WERI-Rb-1 (cell line): Measurements from ENCODE around the gene RING1.
"Not testable (repeated sequence)": the region's sequence is repeated elsewhere in the genome, so short reads cannot be mapped to it uniquely, and the experiment has no call there.

ENCODE experiments used
- DNase-seq: peaks from one replicate; pipeline ENCODE4 v3.0.0-alpha.2; 2020
- H3K27ac ChIP-seq: fragments of 250-450 bp; sonication (Bioruptor Pico); 2 replicates; pipeline ENCODE4 v1.5.1; 2020; ENCODE audit warnings: mild to moderate bottlenecking, moderate library complexity
- H3K27me3 ChIP-seq: fragments of 250-450 bp; sonication (Bioruptor Pico); 2 replicates; pipeline ENCODE4 v1.5.1; 2021; ENCODE audit warnings: mild to moderate bottlenecking, low read depth, moderate library complexity; ENCODE audit not compliant: insufficient read depth, severe bottlenecking
- H3K36me3 ChIP-seq: fragments of 250-450 bp; sonication (Bioruptor Pico); 2 replicates; pipeline ENCODE4 v1.5.1; 2020; ENCODE audit warnings: mild to moderate bottlenecking, moderate library complexity
- H3K4me3 ChIP-seq: 2 replicates; pipeline ENCODE4 v1.5.1; 2011; ENCODE audit warnings: low read depth, mild to moderate bottlenecking, control low read depth, low read length
- H3K9me3 ChIP-seq: fragments of 250-450 bp; sonication (Bioruptor Pico); 2 replicates; pipeline ENCODE4 v1.5.1; 2021; ENCODE audit warnings: mild to moderate bottlenecking, moderate library complexity; ENCODE audit not compliant: severe bottlenecking
- TF ChIP-seq, protein P1 (sequence below): IDR thresholded peaks from 2 replicates; pipeline ENCODE4 v1.5.1; 2011; ENCODE audit warnings: low read depth, mild to moderate bottlenecking, control low read depth, inconsistent platforms, low read length

Gene RING1

DNA sequence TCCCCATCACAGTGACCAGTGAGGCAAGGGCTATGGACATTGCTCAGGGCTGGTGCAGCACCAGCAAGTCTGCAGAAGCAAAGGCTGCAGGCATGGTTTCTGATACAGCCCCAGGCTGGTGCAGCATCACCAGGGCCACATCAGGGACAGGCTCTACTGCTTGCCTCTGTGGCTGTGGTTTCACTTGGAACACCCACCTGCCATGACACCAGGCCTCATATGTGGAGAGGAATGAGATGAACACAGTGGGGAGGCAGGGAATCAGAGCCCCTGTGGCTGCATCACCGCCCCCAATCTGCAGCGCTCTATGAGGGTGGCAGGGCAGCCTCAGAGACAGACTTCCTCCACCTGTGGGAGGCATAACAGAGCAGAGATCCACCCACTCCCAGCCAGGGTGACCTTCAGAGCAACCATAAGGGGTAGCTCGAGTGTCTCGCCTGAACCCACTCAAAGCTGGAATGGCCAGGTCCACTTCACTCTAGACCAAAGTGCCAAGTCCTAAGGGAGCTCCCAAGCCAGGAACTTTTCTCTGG lies 7.9 kb downstream of the RING1 start:
- DNase-seq, result no peak
- TF ChIP-seq, protein P1, sequence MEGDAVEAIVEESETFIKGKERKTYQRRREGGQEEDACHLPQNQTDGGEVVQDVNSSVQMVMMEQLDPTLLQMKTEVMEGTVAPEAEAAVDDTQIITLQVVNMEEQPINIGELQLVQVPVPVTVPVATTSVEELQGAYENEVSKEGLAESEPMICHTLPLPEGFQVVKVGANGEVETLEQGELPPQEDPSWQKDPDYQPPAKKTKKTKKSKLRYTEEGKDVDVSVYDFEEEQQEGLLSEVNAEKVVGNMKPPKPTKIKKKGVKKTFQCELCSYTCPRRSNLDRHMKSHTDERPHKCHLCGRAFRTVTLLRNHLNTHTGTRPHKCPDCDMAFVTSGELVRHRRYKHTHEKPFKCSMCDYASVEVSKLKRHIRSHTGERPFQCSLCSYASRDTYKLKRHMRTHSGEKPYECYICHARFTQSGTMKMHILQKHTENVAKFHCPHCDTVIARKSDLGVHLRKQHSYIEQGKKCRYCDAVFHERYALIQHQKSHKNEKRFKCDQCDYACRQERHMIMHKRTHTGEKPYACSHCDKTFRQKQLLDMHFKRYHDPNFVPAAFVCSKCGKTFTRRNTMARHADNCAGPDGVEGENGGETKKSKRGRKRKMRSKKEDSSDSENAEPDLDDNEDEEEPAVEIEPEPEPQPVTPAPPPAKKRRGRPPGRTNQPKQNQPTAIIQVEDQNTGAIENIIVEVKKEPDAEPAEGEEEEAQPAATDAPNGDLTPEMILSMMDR, result no peak
- no peak overlapping the region for H3K4me3 ChIP-seq
- H3K9me3 ChIP-seq, result no peaks in the 10 kb centered on the region
- peaks cover 12% of the 10 kb centered on the region for H3K36me3 ChIP-seq
- H3K27ac ChIP-seq, result no peak overlapping the region
- H3K27me3 ChIP-seq, result no peaks in the 10 kb centered on the region

DNA sequence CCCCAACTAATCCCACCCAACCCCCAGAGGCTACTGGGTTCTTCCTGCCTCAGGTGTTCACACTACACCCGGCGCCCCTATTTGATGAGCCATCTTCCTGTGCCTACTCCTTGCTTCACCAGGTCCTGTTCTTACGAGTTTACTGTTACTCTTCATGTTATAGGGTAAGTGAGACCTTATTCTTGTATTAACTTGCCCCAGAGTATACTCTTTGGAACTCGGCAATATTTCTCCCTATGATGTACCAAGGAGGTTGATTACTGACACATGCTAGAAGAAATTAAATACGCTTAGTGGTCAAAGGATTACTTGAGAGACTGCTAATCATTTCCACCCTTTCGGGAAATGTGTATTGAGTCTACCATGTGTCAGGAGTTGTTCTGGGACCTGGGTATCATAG lies 8.9 kb downstream of the RING1 start:
- H3K4me3 ChIP-seq, result no peak overlapping the region
- TF ChIP-seq, protein P1, result no peak
- peaks cover 3% of the 10 kb centered on the region for H3K36me3 ChIP-seq
- no peaks in the 10 kb centered on the region for H3K27me3 ChIP-seq
- no peak for DNase-seq
- no peaks in the 10 kb centered on the region for H3K9me3 ChIP-seq
- H3K27ac ChIP-seq, result no peak overlapping the region

DNA sequence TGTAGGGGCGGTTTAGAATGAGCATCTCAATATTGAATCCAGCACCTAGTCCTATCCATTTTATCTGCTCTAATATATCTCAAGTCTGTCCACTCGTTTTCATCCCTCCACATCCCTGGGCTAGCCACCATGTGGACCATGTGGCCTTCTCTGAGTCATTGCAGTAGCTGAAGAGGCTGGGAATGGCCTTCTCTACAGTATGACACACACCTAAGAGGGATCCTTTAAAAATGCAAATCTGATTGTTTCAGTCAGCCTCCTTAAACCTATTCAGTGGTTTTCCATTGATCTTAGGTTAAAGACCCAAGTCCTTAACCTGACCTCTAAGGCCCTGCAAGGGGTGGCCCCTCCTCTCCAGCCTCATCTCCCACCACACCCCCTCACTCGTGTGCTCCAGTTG lies 9.4 kb downstream of the RING1 start:
- Histone ChIP-seq H3K36me3 (no peaks in the 10 kb centered on the region), H3K27ac (no peak overlapping the region), H3K4me3 (no peak overlapping the region), H3K27me3 (no peaks in the 10 kb centered on the region), H3K9me3 (no peaks in the 10 kb centered on the region)
- TF ChIP-seq, protein P1, result no peak
- DNase-seq, result no peak

DNA sequence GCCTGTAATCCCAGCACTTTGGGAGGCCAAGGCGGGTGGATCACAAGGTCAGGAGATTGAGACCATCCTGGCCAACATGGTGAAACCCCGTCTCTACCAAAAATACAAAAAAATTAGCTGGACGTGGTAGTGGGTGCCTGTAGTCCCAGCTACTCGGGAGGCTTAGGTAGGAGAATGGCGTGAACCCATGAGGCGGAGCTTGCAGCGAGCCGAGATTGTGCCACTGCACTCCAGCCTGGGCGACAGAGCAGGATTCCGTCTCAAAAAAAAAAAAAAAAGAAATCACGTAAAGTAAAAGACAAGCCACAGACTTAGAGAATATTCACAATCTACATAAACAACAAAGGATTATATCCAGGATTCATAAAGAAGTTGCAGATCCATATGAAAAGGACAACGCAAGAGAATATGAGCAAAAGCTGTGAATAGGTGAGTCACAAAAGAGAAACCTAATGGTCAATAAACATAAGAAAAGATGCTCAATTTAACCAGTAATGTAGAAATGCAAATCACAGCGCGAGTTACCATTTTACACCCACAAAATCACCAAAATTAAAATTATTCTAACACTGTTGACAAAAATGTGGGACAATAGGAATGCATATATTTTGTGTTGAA lies 18.3 kb downstream of the RING1 start:
- H3K4me3 ChIP-seq, H3K27me3 ChIP-seq, DNase-seq, H3K27ac ChIP-seq, H3K36me3 ChIP-seq, H3K9me3 ChIP-seq: not testable (repeated sequence)

DNA sequence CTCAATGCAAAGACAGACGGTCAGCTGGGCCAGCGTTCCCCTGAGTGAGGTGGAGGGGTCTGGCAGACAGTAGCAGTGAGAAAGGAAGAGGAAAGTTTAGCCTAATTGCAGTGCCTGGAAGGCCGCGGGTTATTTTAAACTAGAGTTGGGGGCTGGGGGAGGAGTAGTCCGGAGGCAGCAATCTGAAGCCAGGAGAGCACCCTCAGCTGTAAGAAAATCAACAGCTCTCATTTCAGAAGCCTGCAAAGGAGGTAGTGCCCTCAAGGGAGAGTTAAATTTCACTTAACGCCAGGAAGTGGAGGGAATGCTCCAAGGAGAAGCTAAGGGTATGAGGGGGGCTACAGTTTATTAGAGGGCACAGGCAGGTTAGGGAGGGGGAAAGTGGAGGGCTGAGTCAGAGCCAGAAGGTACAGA lies 26.9 kb downstream of the RING1 start:
- TF ChIP-seq, protein P1, result no peak
- no peak overlapping the region for H3K27ac ChIP-seq
- peaks cover 2% of the 10 kb centered on the region for H3K9me3 ChIP-seq
- DNase-seq, result no peak
- H3K36me3 ChIP-seq, result no peaks in the 10 kb centered on the region
- no peak overlapping the region for H3K4me3 ChIP-seq
- no peaks in the 10 kb centered on the region for H3K27me3 ChIP-seq

DNA sequence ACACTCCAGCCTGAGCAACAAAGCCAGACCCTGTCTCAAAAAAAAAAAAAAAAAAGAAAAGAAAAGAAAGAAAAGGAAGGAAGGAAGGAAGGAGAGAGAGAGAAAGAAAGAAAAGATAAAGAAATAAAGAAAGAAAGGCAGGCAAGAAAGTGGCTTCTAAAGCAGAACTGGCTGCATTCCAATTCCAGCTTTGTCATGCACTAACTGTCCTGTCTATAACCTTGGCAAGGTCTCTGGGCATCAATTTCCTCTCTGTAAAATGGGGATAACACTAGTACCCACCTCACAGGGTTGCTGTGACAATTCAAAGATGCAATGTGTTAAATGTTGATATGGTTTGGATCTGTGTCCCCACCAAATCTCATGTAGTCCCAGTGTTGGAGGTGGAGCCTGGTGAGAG lies 28.0 kb downstream of the RING1 start:
- no peaks in the 10 kb centered on the region for H3K36me3 ChIP-seq
- peaks cover 2% of the 10 kb centered on the region for H3K9me3 ChIP-seq
- TF ChIP-seq, protein P1, result no peak
- H3K4me3 ChIP-seq, result no peak overlapping the region
- DNase-seq, result no peak
- H3K27me3 ChIP-seq, result no peaks in the 10 kb centered on the region
- no peak overlapping the region for H3K27ac ChIP-seq
